K562 (cell line): ENCODE data around the gene ZDHHC19. TPM values are rescaled to one million over a fixed set of nuclear protein-coding genes. Genes with fewer than 3 reads are reported as not detected.
"Not testable (repeated sequence)": the region's sequence is repeated elsewhere in the genome, so short reads cannot be mapped to it uniquely, and the experiment has no call there.

ENCODE experiments used
- ATAC-seq: fragments of 200-7000 bp; cut with Tn5 transposase; 3 replicates; pipeline ENCODE4 v1.9.1; 2020; ENCODE audit warnings: moderate library complexity
- BruUV-seq: library from RNA; stranded (reverse); fragments of 400-500 nt; replicated peaks from 2 replicates; lab custom pipeline; 2021; lab: Mats Ljungman, UMichigan
- CTCF ChIA-PET: fragments of 300-600 bp; formaldehyde crosslinking; extraction: SDS; loops from one replicate; lab custom pipeline; 2021; ENCODE audit warnings: low intra/inter-chr PET ratio; lab: Yijun Ruan, JAX
- POLR2A ChIA-PET: fragments of 300-600, 350-650 bp; sonication (Branson Sonifier 250); formaldehyde crosslinking; extraction: SDS; loops from one replicate; lab custom pipeline; 2021; ENCODE audit warnings: antibody characterized with exemption, inconsistent platforms; lab: Yijun Ruan, JAX
- DNase-seq, 4 experiments: peaks; one replicate each; pipeline versions ENCODE4 v3.0.0 to v3.0.0-alpha.2; 2011 to 2018; ENCODE audit warnings: low spot score in 3 of 4, mixed read lengths in 3 of 4; ENCODE audit errors: extremely low read depth in 1 of 4
- FAIRE-seq: peaks from 2 replicates; lab custom pipeline; 2011; peaks lifted over from hg19 to GRCh38; lab: Jason Lieb, UNC
- H2AFZ ChIP-seq: 2 replicates; pipeline ENCODE4 v1.6.0; 2011; ENCODE audit warnings: low read depth, low read length, control low read depth, inconsistent platforms
- H3K27ac ChIP-seq: fragments of 200-600 bp; 3 replicates; pipeline ENCODE4 v1.8.0; 2011; ENCODE audit warnings: low read depth, mild to moderate bottlenecking, control low read depth, inconsistent platforms, low read length, moderate library complexity, mixed read lengths; ENCODE audit errors: extremely low read depth
- H3K27me3 ChIP-seq, 2 experiments: fragments of 300-600 bp in 1 of 2; 2 replicates in 1 of 2; 3 replicates in 1 of 2; pipeline versions ENCODE4 v1.6.0 to v1.8.0; 2011; ENCODE audit warnings: inconsistent platforms in 2 of 2, low read length in 2 of 2, mild to moderate bottlenecking in 1 of 2, mixed read lengths in 1 of 2, moderate library complexity in 1 of 2; ENCODE audit not compliant: control insufficient read depth in 2 of 2, insufficient read depth in 2 of 2
- H3K36me3 ChIP-seq: fragments of 300-600 bp; 3 replicates; pipeline ENCODE4 v1.8.0; 2011; ENCODE audit warnings: mild to moderate bottlenecking, low read length, inconsistent platforms; ENCODE audit not compliant: control insufficient read depth, insufficient read depth
- H3K4me1 ChIP-seq, 2 experiments: fragments of 200-600 bp in 1 of 2; replicated peaks in 1 of 2; 2 replicates in 1 of 2; 3 replicates in 1 of 2; pipeline versions ENCODE4 v1.5.1 to v1.8.0; 2011; ENCODE audit warnings: inconsistent platforms in 2 of 2, low read length in 2 of 2, mild to moderate bottlenecking in 1 of 2, mixed read lengths in 1 of 2, moderate library complexity in 1 of 2; ENCODE audit not compliant: control insufficient read depth in 2 of 2, insufficient read depth in 2 of 2
- H3K4me2 ChIP-seq: 2 replicates; pipeline ENCODE4 v1.6.1; 2011; ENCODE audit warnings: low read length, control low read depth, inconsistent platforms, mixed read lengths; ENCODE audit not compliant: insufficient read depth
- H3K4me3 ChIP-seq: fragments of 200-600 bp; sonication (generic), shearing (Covaris generic); 2 replicates; pipeline ENCODE4 v1.5.1; 2016; ENCODE audit warnings: control low read depth, inconsistent platforms
- H3K79me2 ChIP-seq: fragments of 200-600 bp; 3 replicates; pipeline ENCODE4 v1.8.0; 2011; ENCODE audit warnings: low read length, inconsistent platforms; ENCODE audit not compliant: control insufficient read depth, insufficient read depth
- H3K9ac ChIP-seq, 2 experiments: 2 replicates each; pipeline versions ENCODE4 v1.6.0 to v1.6.1; 2011; ENCODE audit warnings: low read depth in 2 of 2, low read length in 2 of 2, control low read depth in 1 of 2, inconsistent platforms in 1 of 2, mild to moderate bottlenecking in 1 of 2, mixed read lengths in 1 of 2; ENCODE audit not compliant: insufficient read depth in 1 of 2
- H3K9me1 ChIP-seq: one replicate; pipeline ENCODE4 v1.6.0; 2011; ENCODE audit warnings: inconsistent platforms, mild to moderate bottlenecking, low read length, moderate library complexity; ENCODE audit not compliant: control insufficient read depth, insufficient read depth
- H3K9me3 ChIP-seq: replicated peaks from 2 replicates; pipeline ENCODE4 v1.5.1; 2011; ENCODE audit warnings: low read depth, low read length, inconsistent platforms; ENCODE audit not compliant: control insufficient read depth, insufficient read depth
- H4K20me1 ChIP-seq: replicated peaks from 2 replicates; pipeline ENCODE4 v1.6.1; 2011; ENCODE audit warnings: low read length, inconsistent platforms, mixed read lengths; ENCODE audit not compliant: control insufficient read depth, insufficient read depth
- ATF3 ChIP-seq, 2 experiments: fragments of 450-650 bp in 1 of 2; sonication (generic) in 1 of 2; formaldehyde crosslinking in 1 of 2; IDR thresholded peaks in 1 of 2; conservative IDR thresholded peaks in 1 of 2; 2 replicates each; pipeline versions ENCODE4 v1.6.1 to v1.8.1; 2016 to 2023; ENCODE audit warnings: mild to moderate bottlenecking in 2 of 2, moderate library complexity in 2 of 2, inconsistent platforms in 1 of 2, missing genetic modification reagents in 1 of 2
- CEBPB ChIP-seq: fragments of 450-650 bp; IDR thresholded peaks from 2 replicates; pipeline ENCODE4 v1.6.1; 2016; ENCODE audit warnings: missing genetic modification characterization, missing compliant biosample characterization
- CEBPG ChIP-seq, 3 experiments: fragments of 200-800 bp in 1 of 3; sonication (Bioruptor generic) in 1 of 3; sonication (generic) in 1 of 3; formaldehyde crosslinking in 1 of 3; IDR thresholded peaks in 2 of 3; conservative IDR thresholded peaks in 1 of 3; 2 replicates each; pipeline versions ENCODE4 v1.6.1 to v1.8.0; 2016 to 2022; ENCODE audit warnings: missing compliant biosample characterization in 2 of 3, missing genetic modification characterization in 2 of 3, mild to moderate bottlenecking in 1 of 3, missing genetic modification reagents in 1 of 3
- CTCF ChIP-seq, 3 experiments: IDR thresholded peaks in 2 of 3; conservative IDR thresholded peaks in 1 of 3; 2 replicates each; pipeline ENCODE4 v1.5.1; 2011 to 2012; ENCODE audit warnings: low read length in 3 of 3, mild to moderate bottlenecking in 3 of 3, control low read depth in 2 of 3, improper control_type of control experiment in 1 of 3, inconsistent platforms in 1 of 3, low read depth in 1 of 3, mixed read lengths in 1 of 3, moderate library complexity in 1 of 3; ENCODE audit not compliant: insufficient read depth in 2 of 3
- RAD21 ChIP-seq, 2 experiments: fragments of 250-450 bp in 1 of 2; fragments of 450-650 bp in 1 of 2; sonication (Bioruptor Pico) in 1 of 2; formaldehyde crosslinking in 1 of 2; IDR thresholded peaks in 1 of 2; conservative IDR thresholded peaks in 1 of 2; 2 replicates each; pipeline versions ENCODE4 v1.4.0 to v1.8.0; 2020 to 2022; ENCODE audit warnings: mild to moderate bottlenecking in 2 of 2, moderate library complexity in 1 of 2
- WGBS: fragments of 100-300 bp; shearing (Covaris generic); methylation state at CpG from one replicate; pipeline ENCODE4 v1.1.6; 2016; ENCODE audit warnings: low coverage, mixed read lengths; ENCODE audit not compliant: insufficient coverage; ENCODE audit errors: missing lambda C conversion rate; 5-methylcytosine and 5-hydroxymethylcytosine counted together
- in situ Hi-C: fragments of 300-500 bp; cut with MboI; formaldehyde crosslinking; loops from 4 replicates; pipeline ENCODE4 v1.15.0; 2018; ENCODE audit warnings: inconsistent platforms, mixed read lengths
- intact Hi-C: fragments of 100-400 bp; cut with micrococcal nuclease; formaldehyde crosslinking; loops from 2 replicates; pipeline ENCODE4 v1.14.2; 2022
- polyA plus RNA-seq, 8 experiments: library from polyadenylated mRNA; depleted of rRNA in 4 of 8; stranded (reverse) in 5 of 8; unstranded in 3 of 8; fragments of >200 nt; fragmentation: Nextera tagmentation in 2 of 8; fragmentation: Illumina TruSeq in 1 of 8; extraction: Ambion mirVana in 2 of 8; extraction: Trizol in 1 of 8; gene quantifications; 2 replicates each; pipeline versions ENCODE4 v1.2.1 to v1.2.3, GENCODE V29; 2011 to 2014; ENCODE audit warnings: inconsistent platforms in 1 of 8, missing spikeins in 1 of 8
- total RNA-seq, 7 experiments: library from RNA; depleted of rRNA in 6 of 7; stranded (reverse); fragments of >200 nt in 6 of 7; fragmentation: Illumina TruSeq in 2 of 7; extraction: Trizol in 2 of 7; gene quantifications; 2 replicates each; pipeline versions ENCODE4 v1.2.1 to v1.2.3, GENCODE V29; 2011 to 2021; ENCODE audit warnings: low replicate concordance in 1 of 7

The ZDHHC19 gene
- total and polyA plus RNA-seq, 9 of the 15 experiments (the other 6 are each of a cell fraction or from before 2014, with no cell fraction given), result 0.40 to 5.5 (median 1.1) TPM

GRCh38 chr3:196205442-196206205, 5.6 kb downstream of the ZDHHC19 start:
- intact Hi-C loops, result loop anchor here (2.0 kb wide), 1 partner anchor 313 kb away; no protein-coding TSS in a partner anchor
- 39% methylated on average over 9 of the region's 9 CpGs for WGBS
- not testable (repeated sequence) for H3K27ac ChIP-seq; DNase-seq; H3K36me3 ChIP-seq; H3K9me1 ChIP-seq; TF ChIP-seq ATF3 (CRISPR knock-in tag; conservative IDR thresholded peaks at IDR 0.05); CEBPG (CRISPR knock-in tag; IDR thresholded peaks at IDR 0.05)
- CTCF ChIA-PET, result interaction anchor here (1.2 kb wide), 1 partner anchor 314 kb away, joined by 3 read pairs; no protein-coding TSS in a partner anchor
- peak; percentile 9 to 38 (median 33); a peak in 3 of 6 replicates for TF ChIP-seq CTCF (IDR thresholded peaks at IDR 0.05 in 2 of 3, conservative IDR thresholded peaks at IDR 0.05 in 1 of 3; ENCODE audit: insufficient read depth in 2 of 3, low read depth in 1 of 3, low read length in 3 of 3)
- TF ChIP-seq ATF3 (IDR thresholded peaks at IDR 0.05), result peak; percentile 70
- peak; percentile 71 for TF ChIP-seq CEBPB (tag)
- TF ChIP-seq RAD21 (CRISPR knock-in tag; conservative IDR thresholded peaks at IDR 0.05 in 1 of 2, IDR thresholded peaks at IDR 0.05 in 1 of 2), result peak in 1 of 2 experiments; percentile 50; a peak in 2 of 4 replicates
- TF ChIP-seq CEBPG (tag; conservative IDR thresholded peaks at IDR 0.05 in 1 of 2, IDR thresholded peaks at IDR 0.05 in 1 of 2), result peak; percentile 9 to 45; a peak in 2 of 4 replicates
- TF ChIP-seq, all 486 proteins: peak for 5; not testable (repeated sequence) for 481
- H3K9me3 ChIP-seq, H3K4me3 ChIP-seq, H2AFZ ChIP-seq, H4K20me1 ChIP-seq, ATAC-seq, H3K9ac ChIP-seq, POLR2A ChIA-PET, H3K4me2 ChIP-seq, H3K79me2 ChIP-seq, BruUV-seq, H3K27me3 ChIP-seq: not testable (repeated sequence)
- H3K4me1 ChIP-seq, result peaks cover 13 to 43% of the 10 kb centered on the region in 2 experiments; a peak in 4 of 5 replicates
- in situ Hi-C loops, result loop anchor here (25.0 kb wide), 1 partner anchor 493 kb away; the partner anchor contains the start of gene MUC20
- peak; percentile 71 for FAIRE-seq
